Panc1 (cell line): ENCODE measurements around the gene MTG1. TPM values are rescaled to one million over a fixed set of nuclear protein-coding genes. Genes with fewer than 3 reads are reported as not detected.

ENCODE experiments used
- ATAC-seq: fragments of 200-7000 bp; cut with Tn5 transposase; 2 replicates; pipeline ENCODE4 v1.9.1; 2020; ENCODE audit warnings: mild to moderate bottlenecking, moderate library complexity
- BruUV-seq: library from RNA; stranded (reverse); fragments of 400-500 nt; replicated peaks from 2 replicates; lab custom pipeline; 2021; lab: Mats Ljungman, UMichigan
- CTCF ChIA-PET: fragments of 300-600 bp; sonication (Branson Sonifier 250); formaldehyde crosslinking; loops from one replicate; lab custom pipeline; 2022; ENCODE audit warnings: antibody characterized with exemption; lab: Charles Lee
- POLR2A ChIA-PET: fragments of 300-600 bp; sonication (Branson Sonifier 250); formaldehyde crosslinking; loops from one replicate; lab custom pipeline; 2022; ENCODE audit warnings: antibody characterized with exemption; lab: Charles Lee
- DNase-seq: peaks from one replicate; pipeline ENCODE4 v3.0.0-alpha.2; 2010; ENCODE audit warnings: low read depth, low spot score
- H3K27ac ChIP-seq: 2 replicates; pipeline ENCODE4 v1.5.1; 2011; ENCODE audit warnings: mild to moderate bottlenecking, low read length, inconsistent platforms
- H3K27me3 ChIP-seq: fragments of 200-500 bp; sonication (Bioruptor generic); 2 replicates; pipeline ENCODE4 v1.6.0; 2014; ENCODE audit warnings: low read length, inconsistent platforms; ENCODE audit not compliant: control insufficient read depth, insufficient read depth
- H3K36me3 ChIP-seq: fragments of 200-500 bp; sonication (Bioruptor generic); 2 replicates; pipeline ENCODE4 v1.5.1; 2014; ENCODE audit warnings: inconsistent platforms, mild to moderate bottlenecking, low read length, moderate library complexity; ENCODE audit not compliant: control insufficient read depth, insufficient read depth
- H3K4me1 ChIP-seq: 2 replicates; pipeline ENCODE4 v1.5.1; 2011; ENCODE audit warnings: inconsistent platforms, mild to moderate bottlenecking, low read length, moderate library complexity; ENCODE audit not compliant: control insufficient read depth, insufficient read depth
- H3K4me3 ChIP-seq, 2 experiments: 2 replicates each; pipeline ENCODE4 v1.5.1; 2011 to 2012; ENCODE audit warnings: low read depth in 2 of 2, low read length in 2 of 2, mild to moderate bottlenecking in 2 of 2, inconsistent platforms in 1 of 2, moderate library complexity in 1 of 2
- H3K9me3 ChIP-seq: fragments of 200-500 bp; sonication (Bioruptor generic); 2 replicates; pipeline ENCODE4 v1.5.1; 2014; ENCODE audit warnings: low read depth, mild to moderate bottlenecking, inconsistent platforms, low read length, moderate library complexity; ENCODE audit not compliant: control insufficient read depth, insufficient read depth
- CTCF ChIP-seq: fragments of 450-650 bp; IDR thresholded peaks from 2 replicates; pipeline ENCODE4 v1.5.1; 2017; ENCODE audit warnings: mild to moderate bottlenecking
- POLR2AphosphoS5 ChIP-seq: IDR thresholded peaks from 2 replicates; pipeline ENCODE4 v1.6.1; 2012; ENCODE audit warnings: mild to moderate bottlenecking, low read depth, low read length, moderate library complexity
- SIN3A ChIP-seq: IDR thresholded peaks from 2 replicates; pipeline ENCODE4 v1.6.1; 2012; ENCODE audit warnings: low read depth, mild to moderate bottlenecking, low read length, moderate library complexity, borderline replicate concordance; ENCODE audit not compliant: insufficient read depth
- TCF7L2 ChIP-seq: IDR thresholded peaks from 2 replicates; pipeline ENCODE4 v1.6.1; 2011; ENCODE audit warnings: mild to moderate bottlenecking, low read depth, low read length, inconsistent platforms
- in situ Hi-C: cut with HindIII; loops from 2 replicates; pipeline ENCODE4 v1.10.0; 2016; ENCODE audit warnings: low sequenced_read_pairs, low pct_unique_long_range_greater_than_20kb
- intact Hi-C: fragments of 100-400 bp; cut with micrococcal nuclease; formaldehyde crosslinking; loops from one replicate; pipeline ENCODE4 v1.10.0; 2022; ENCODE audit not compliant: unreplicated experiment
- total RNA-seq: library from RNA; stranded (reverse); gene quantifications from one replicate; pipeline ENCODE4 v1.2.1, GENCODE V29; 2021; ENCODE audit not compliant: unreplicated experiment
- TF ChIP-seq, protein P1 (sequence below), 2 experiments: IDR thresholded peaks; 2 replicates each; pipeline ENCODE4 v1.6.1; 2011 to 2012; ENCODE audit warnings: low read depth in 2 of 2, control low read depth in 1 of 2, low read length in 1 of 2, mild to moderate bottlenecking in 1 of 2, moderate library complexity in 1 of 2; ENCODE audit not compliant: insufficient read depth in 1 of 2

MTG1 gene
- total RNA-seq, 1 experiment from 2014 or later = 96.4 TPM

DNA sequence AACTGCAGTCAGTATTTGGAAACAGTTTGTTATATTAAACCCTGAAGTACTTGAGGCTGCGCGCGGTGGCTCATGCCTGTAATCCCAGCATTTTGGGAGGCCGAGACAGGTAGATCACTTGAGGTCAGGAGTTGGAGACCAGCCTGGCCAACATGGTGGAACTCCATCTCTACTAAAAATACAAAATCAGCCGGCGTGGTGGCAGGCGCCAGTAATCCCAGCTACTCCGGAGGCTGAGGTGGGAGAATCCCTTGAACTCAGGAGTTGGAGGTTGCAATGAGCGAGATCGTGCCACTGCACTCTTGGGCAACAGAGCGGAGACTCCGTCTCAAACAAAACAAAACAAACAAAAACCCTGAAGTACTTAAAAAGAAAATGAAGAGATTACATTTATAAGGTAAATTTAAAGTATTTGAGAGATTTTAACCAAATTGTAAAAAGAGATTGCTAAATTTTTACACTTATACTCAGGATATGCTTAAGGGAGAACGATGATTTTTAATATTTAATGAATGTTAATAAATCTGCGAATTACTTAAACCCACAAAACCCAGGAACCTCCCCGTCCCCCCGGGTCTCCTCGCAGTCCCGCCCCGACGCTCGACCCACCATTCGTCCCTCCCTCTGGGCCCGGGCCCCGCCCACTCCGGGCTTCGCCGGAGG lies 425 bp upstream of the MTG1 start:
- TF ChIP-seq CTCF (no peak), TCF7L2 (no peak), SIN3A (no peak), POLR2AphosphoS5 (no peak)
- TF ChIP-seq, protein P1, sequence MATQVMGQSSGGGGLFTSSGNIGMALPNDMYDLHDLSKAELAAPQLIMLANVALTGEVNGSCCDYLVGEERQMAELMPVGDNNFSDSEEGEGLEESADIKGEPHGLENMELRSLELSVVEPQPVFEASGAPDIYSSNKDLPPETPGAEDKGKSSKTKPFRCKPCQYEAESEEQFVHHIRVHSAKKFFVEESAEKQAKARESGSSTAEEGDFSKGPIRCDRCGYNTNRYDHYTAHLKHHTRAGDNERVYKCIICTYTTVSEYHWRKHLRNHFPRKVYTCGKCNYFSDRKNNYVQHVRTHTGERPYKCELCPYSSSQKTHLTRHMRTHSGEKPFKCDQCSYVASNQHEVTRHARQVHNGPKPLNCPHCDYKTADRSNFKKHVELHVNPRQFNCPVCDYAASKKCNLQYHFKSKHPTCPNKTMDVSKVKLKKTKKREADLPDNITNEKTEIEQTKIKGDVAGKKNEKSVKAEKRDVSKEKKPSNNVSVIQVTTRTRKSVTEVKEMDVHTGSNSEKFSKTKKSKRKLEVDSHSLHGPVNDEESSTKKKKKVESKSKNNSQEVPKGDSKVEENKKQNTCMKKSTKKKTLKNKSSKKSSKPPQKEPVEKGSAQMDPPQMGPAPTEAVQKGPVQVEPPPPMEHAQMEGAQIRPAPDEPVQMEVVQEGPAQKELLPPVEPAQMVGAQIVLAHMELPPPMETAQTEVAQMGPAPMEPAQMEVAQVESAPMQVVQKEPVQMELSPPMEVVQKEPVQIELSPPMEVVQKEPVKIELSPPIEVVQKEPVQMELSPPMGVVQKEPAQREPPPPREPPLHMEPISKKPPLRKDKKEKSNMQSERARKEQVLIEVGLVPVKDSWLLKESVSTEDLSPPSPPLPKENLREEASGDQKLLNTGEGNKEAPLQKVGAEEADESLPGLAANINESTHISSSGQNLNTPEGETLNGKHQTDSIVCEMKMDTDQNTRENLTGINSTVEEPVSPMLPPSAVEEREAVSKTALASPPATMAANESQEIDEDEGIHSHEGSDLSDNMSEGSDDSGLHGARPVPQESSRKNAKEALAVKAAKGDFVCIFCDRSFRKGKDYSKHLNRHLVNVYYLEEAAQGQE (IDR thresholded peaks at IDR 0.05; ENCODE audit: insufficient read depth in 1 of 2, low read depth in 2 of 2, low read length in 1 of 2) = no peak
- ATAC-seq = no peak
- H3K27ac ChIP-seq = peak overlapping the region; percentile 79
- in situ Hi-C loops (no loop called here), intact Hi-C loops (no loop called here)
- peak overlapping the region; percentile 88 to 99 for H3K4me3 ChIP-seq
- peaks cover 13% of the 10 kb centered on the region for H3K4me1 ChIP-seq
- no peaks in the 10 kb centered on the region for H3K27me3 ChIP-seq
- CTCF ChIA-PET = interaction anchor here (1.3 kb wide), 1 partner anchor 64 kb away, joined by 3 read pairs; no protein-coding TSS in a partner anchor
- no TSS peak for BruUV-seq
- DNase-seq = no peak
- H3K36me3 ChIP-seq = peaks cover 6% of the 10 kb centered on the region
- POLR2A ChIA-PET = no interaction called here
- no peaks in the 10 kb centered on the region for H3K9me3 ChIP-seq

DNA sequence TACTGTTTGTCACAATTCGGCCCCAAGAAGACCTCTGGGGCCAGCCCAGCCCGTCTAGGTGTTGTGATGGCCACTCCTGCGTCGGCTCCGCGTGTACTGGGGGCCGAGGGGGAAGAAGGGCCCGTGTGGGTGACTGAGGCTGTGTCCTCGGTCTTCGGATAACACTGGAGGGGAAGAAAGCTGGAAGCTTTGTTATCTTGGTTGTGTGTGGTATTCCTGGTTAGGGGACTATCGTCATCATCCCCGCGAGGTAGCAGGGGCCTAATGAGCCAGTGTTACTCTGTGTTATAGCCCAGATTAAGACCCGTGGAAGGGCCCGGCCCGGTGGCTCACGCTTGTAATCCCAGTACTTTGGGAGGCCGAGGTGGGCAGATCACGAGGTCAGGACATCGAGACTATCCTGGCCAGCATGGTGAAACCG lies 854 bp downstream of the MTG1 start:
- TF ChIP-seq CTCF = no peak
- no peak for TF ChIP-seq POLR2AphosphoS5
- TF ChIP-seq, protein P1 (IDR thresholded peaks at IDR 0.05; ENCODE audit: insufficient read depth in 1 of 2, low read depth in 2 of 2, low read length in 1 of 2) = no peak
- no peak for TF ChIP-seq TCF7L2
- no peak for TF ChIP-seq SIN3A
- DNase-seq (no peak), ATAC-seq (no peak)
- Histone ChIP-seq H3K36me3 (peaks cover 7% of the 10 kb centered on the region), H3K4me1 (peaks cover 13% of the 10 kb centered on the region), H3K27me3 (no peaks in the 10 kb centered on the region), H3K4me3 (peak overlapping the region; percentile 88 to 99), H3K9me3 (no peaks in the 10 kb centered on the region), H3K27ac (peak overlapping the region; percentile 99)
- ChIA-PET POLR2A (interaction anchor here (0.7 kb wide), 1 partner anchor 27 kb away, joined by 26 read pairs; no protein-coding TSS in a partner anchor), CTCF (interaction anchor here (0.6 to 1.3 kb wide), 2 partner anchors 65 to 1091 kb away, joined by 3 read pairs; no protein-coding TSS in a partner anchor)
- in situ Hi-C loops = no loop called here
- intact Hi-C loops = no loop called here
- TSS peak; percentile 66 for BruUV-seq
